ENCODE measurements around the gene TRAPPC5.

Gene TRAPPC5

DNA sequence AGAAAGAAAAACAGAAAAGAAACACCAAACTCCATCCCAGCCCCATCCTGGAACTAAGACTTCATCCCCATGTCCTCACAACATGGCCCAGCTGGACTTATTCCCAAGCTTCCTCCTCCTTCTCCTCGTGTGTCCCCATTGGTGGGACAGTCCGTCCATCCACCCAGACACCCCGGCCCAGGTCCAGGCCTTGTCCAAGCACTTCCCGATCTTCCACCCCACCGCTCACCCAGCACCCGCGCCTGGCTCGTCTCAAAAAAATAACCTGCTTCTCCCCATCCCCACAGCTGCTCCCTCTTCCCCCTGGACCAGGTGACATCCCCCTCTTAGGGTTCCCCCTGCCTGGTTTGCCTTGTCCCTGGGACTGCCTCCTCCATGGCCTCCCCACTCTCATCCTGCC, 22.7 kb downstream of the TRAPPC5 start (continued):
- TF ChIP-seq ZNF565 (CRISPR knock-in tag; conservative IDR thresholded peaks at IDR 0.05; ENCODE audit: low read depth) (no peak), ZFP3 (CRISPR knock-in tag; IDR thresholded peaks at IDR 0.05) (no peak), PPARA (CRISPR knock-in tag; IDR thresholded peaks at IDR 0.05; ENCODE audit: borderline replicate concordance) (no peak), BACH2 (CRISPR knock-in tag; IDR thresholded peaks at IDR 0.05; ENCODE audit: borderline replicate concordance) (no peak), PATZ1 (CRISPR knock-in tag; IDR thresholded peaks at IDR 0.05; ENCODE audit: borderline replicate concordance) (no peak), RARB (CRISPR knock-in tag; IDR thresholded peaks at IDR 0.05) (no peak), ESRRG (CRISPR knock-in tag; IDR thresholded peaks at IDR 0.05) (no peak)

DNA sequence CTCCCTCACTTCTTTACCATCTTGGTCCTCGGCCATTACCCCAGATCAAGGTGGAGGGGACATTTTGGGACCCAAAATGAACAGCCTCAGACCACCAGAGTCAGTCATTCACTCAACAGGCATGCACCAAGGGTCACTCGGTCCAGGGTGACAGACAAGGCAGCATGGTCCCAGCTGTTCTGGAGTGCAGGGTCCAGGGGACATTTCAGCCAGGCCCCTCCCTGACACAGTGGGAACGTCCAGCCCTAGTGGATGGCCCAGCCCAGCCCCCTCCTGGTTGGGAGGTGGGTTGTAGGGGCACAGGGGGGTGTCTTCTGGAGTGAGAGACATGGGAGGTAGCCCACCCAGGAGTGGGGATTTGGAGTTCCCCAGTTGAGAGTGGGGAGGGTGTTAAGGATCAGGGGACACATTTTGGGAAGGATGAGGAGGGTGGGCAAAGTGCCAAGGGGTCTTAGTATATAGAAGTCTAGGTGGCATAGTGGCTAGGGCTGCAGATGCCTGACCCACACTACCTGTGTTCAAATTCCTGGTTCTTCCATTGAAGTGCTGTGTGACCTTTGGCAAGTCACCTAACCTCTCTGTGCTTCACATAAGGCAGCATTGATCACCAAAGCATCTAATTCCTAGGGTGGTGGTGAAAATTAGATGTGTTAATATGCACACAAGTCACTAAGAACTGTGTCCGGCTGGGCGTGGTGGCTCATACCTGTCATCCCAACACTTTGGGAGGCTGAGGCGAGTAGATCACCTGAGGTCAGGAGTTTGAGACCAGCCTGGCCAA, 23.8 kb downstream of the TRAPPC5 start:
- TF ChIP-seq PATZ1 (CRISPR knock-in tag; IDR thresholded peaks at IDR 0.05; ENCODE audit: borderline replicate concordance): no peak
- TF ChIP-seq PPARA (CRISPR knock-in tag; IDR thresholded peaks at IDR 0.05; ENCODE audit: borderline replicate concordance): no peak
- no peak for TF ChIP-seq ZC3H10 (CRISPR knock-in tag; IDR thresholded peaks at IDR 0.05)
- no peak for TF ChIP-seq ISL1 (CRISPR knock-in tag; IDR thresholded peaks at IDR 0.05)
- no peak for TF ChIP-seq SNAI2 (CRISPR knock-in tag; IDR thresholded peaks at IDR 0.05)
- no peak for TF ChIP-seq ZNF565 (CRISPR knock-in tag; conservative IDR thresholded peaks at IDR 0.05; ENCODE audit: low read depth)
- no peak for ATAC-seq

DNA sequence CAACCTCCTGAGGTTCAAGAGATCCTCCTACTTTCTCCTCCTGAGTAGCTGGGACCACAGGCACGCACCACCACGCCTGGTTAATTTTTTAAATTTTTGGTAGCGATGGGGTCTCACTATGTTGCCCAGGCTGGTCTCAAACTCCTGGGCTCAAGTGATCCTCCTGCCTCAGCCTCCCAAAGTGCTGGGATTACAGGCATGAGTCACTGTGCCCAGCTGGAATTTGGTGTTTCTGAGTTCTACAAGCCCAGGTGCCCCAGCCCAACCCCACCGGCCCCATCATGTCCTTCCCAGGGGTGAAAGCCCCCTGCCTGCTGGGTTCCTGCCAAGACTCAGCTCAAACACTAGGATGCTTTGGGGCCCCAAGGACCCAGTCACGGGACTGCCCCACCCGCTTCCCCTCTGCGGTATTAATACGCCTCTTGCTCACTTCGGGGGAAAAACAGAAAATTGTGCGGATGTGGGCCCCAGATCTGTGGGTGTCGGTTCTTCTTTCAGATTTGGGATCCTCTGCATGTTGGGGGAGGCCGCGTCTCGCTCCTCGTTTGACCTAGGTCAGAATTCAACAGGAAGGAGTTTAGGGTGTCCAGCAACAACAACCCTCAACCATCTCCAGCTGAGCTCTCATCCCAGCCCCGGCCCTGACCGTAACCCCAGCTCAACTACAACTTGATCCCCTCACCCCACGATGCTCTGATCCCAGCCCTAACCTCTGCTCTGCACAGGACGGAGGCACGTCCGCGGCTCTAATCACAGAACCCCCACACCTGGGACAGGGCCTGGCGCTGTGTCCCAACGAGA, 25.0 kb downstream of the TRAPPC5 start:
- ATAC-seq: no peak
- TF ChIP-seq ZFP3 (CRISPR knock-in tag; IDR thresholded peaks at IDR 0.05): no peak
- no peak for TF ChIP-seq CREB5 (CRISPR knock-in tag; IDR thresholded peaks at IDR 0.05; ENCODE audit: low read depth)
- TF ChIP-seq, protein P1, sequence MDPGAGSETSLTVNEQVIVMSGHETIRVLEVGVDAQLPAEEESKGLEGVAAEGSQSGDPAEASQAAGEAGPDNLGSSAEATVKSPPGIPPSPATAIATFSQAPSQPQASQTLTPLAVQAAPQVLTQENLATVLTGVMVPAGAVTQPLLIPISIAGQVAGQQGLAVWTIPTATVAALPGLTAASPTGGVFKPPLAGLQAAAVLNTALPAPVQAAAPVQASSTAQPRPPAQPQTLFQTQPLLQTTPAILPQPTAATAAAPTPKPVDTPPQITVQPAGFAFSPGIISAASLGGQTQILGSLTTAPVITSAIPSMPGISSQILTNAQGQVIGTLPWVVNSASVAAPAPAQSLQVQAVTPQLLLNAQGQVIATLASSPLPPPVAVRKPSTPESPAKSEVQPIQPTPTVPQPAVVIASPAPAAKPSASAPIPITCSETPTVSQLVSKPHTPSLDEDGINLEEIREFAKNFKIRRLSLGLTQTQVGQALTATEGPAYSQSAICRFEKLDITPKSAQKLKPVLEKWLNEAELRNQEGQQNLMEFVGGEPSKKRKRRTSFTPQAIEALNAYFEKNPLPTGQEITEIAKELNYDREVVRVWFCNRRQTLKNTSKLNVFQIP (CRISPR knock-in tag; IDR thresholded peaks at IDR 0.05; ENCODE audit: borderline replicate concordance, low read depth): no peak
- TF ChIP-seq ARNTL (CRISPR knock-in tag; IDR thresholded peaks at IDR 0.05; ENCODE audit: borderline replicate concordance, low read depth): no peak
- TF ChIP-seq OSR1 (CRISPR knock-in tag; IDR thresholded peaks at IDR 0.05): no peak
- TF ChIP-seq PPARA (CRISPR knock-in tag; IDR thresholded peaks at IDR 0.05; ENCODE audit: borderline replicate concordance): no peak
- no peak for TF ChIP-seq CSRNP3 (CRISPR knock-in tag; IDR thresholded peaks at IDR 0.05)
- no peak for TF ChIP-seq ZNF8 (CRISPR knock-in tag; IDR thresholded peaks at IDR 0.05)
- TF ChIP-seq ZFP30 (CRISPR knock-in tag; IDR thresholded peaks at IDR 0.05): no peak
- TF ChIP-seq ZC3H10 (CRISPR knock-in tag; IDR thresholded peaks at IDR 0.05): no peak
- TF ChIP-seq SNAI2 (CRISPR knock-in tag; IDR thresholded peaks at IDR 0.05): no peak
- no peak for TF ChIP-seq RARB (CRISPR knock-in tag; IDR thresholded peaks at IDR 0.05)
- TF ChIP-seq, protein P2, sequence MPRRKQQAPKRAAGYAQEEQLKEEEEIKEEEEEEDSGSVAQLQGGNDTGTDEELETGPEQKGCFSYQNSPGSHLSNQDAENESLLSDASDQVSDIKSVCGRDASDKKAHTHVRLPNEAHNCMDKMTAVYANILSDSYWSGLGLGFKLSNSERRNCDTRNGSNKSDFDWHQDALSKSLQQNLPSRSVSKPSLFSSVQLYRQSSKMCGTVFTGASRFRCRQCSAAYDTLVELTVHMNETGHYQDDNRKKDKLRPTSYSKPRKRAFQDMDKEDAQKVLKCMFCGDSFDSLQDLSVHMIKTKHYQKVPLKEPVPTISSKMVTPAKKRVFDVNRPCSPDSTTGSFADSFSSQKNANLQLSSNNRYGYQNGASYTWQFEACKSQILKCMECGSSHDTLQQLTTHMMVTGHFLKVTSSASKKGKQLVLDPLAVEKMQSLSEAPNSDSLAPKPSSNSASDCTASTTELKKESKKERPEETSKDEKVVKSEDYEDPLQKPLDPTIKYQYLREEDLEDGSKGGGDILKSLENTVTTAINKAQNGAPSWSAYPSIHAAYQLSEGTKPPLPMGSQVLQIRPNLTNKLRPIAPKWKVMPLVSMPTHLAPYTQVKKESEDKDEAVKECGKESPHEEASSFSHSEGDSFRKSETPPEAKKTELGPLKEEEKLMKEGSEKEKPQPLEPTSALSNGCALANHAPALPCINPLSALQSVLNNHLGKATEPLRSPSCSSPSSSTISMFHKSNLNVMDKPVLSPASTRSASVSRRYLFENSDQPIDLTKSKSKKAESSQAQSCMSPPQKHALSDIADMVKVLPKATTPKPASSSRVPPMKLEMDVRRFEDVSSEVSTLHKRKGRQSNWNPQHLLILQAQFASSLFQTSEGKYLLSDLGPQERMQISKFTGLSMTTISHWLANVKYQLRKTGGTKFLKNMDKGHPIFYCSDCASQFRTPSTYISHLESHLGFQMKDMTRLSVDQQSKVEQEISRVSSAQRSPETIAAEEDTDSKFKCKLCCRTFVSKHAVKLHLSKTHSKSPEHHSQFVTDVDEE (CRISPR knock-in tag; IDR thresholded peaks at IDR 0.05): no peak
- no peak for TF ChIP-seq TCF4 (CRISPR knock-in tag; IDR thresholded peaks at IDR 0.05; ENCODE audit: borderline replicate concordance)
- no peak for TF ChIP-seq CSDC2 (CRISPR knock-in tag; IDR thresholded peaks at IDR 0.05)
- TF ChIP-seq ESRRG (CRISPR knock-in tag; IDR thresholded peaks at IDR 0.05): no peak
